Keratinocyte (primary cell): ENCODE results near the gene OLIG3. TPM values are rescaled to one million over a fixed set of nuclear protein-coding genes. Genes with fewer than 3 reads are reported as not detected.

Source experiments
- DNase-seq: peaks from one replicate; pipeline ENCODE4 v3.0.0-alpha.2; 2011; ENCODE audit warnings: low read depth, missing footprints, low spot score
- FAIRE-seq: peaks from 2 replicates; lab custom pipeline; 2011; peaks lifted over from hg19 to GRCh38; lab: Jason Lieb, UNC
- H2AFZ ChIP-seq: 2 replicates; pipeline ENCODE4 v1.6.0; 2012; ENCODE audit warnings: low read length, control low read depth, inconsistent platforms; ENCODE audit not compliant: control insufficient read depth
- H3K27ac ChIP-seq: 2 replicates; pipeline ENCODE4 v1.5.1; 2011; ENCODE audit warnings: low read length; ENCODE audit not compliant: control insufficient read depth, insufficient read depth
- H3K27me3 ChIP-seq: 3 replicates; pipeline ENCODE4 v1.6.0; 2011; ENCODE audit warnings: low read length; ENCODE audit not compliant: control insufficient read depth, insufficient read depth; ENCODE audit errors: extremely low read depth
- H3K36me3 ChIP-seq, 2 experiments: 2 replicates in 1 of 2; 3 replicates in 1 of 2; pipeline ENCODE4 v1.5.1; 2011; ENCODE audit warnings: low read length in 2 of 2, mild to moderate bottlenecking in 1 of 2; ENCODE audit not compliant: control insufficient read depth in 2 of 2, insufficient read depth in 2 of 2; ENCODE audit errors: extremely low read depth in 1 of 2
- H3K4me1 ChIP-seq: 3 replicates; pipeline ENCODE4 v1.5.1; 2011; ENCODE audit warnings: low read length; ENCODE audit not compliant: control insufficient read depth, insufficient read depth; ENCODE audit errors: extremely low read depth
- H3K4me2 ChIP-seq: 3 replicates; pipeline ENCODE4 v1.6.0; 2011; ENCODE audit warnings: low read depth, low read length; ENCODE audit not compliant: control insufficient read depth, insufficient read depth; ENCODE audit errors: extremely low read depth
- H3K4me3 ChIP-seq, 3 experiments: fragments of 200-600 bp in 1 of 3; sonication (generic) in 1 of 3; 2 replicates in 2 of 3; 3 replicates in 1 of 3; pipeline ENCODE4 v1.5.1; 2011 to 2016; ENCODE audit warnings: low read length in 3 of 3, mild to moderate bottlenecking in 3 of 3, control low read depth in 2 of 3, inconsistent platforms in 1 of 3, low read depth in 1 of 3, mixed read lengths in 1 of 3, mixed run types in 1 of 3, moderate library complexity in 1 of 3; ENCODE audit not compliant: control insufficient read depth in 2 of 3, insufficient read depth in 2 of 3; ENCODE audit errors: extremely low read depth in 1 of 3
- H3K79me2 ChIP-seq: 2 replicates; pipeline ENCODE4 v1.6.0; 2012; ENCODE audit warnings: low read length; ENCODE audit not compliant: control insufficient read depth, insufficient read depth
- H3K9ac ChIP-seq: 3 replicates; pipeline ENCODE4 v1.6.0; 2011; ENCODE audit warnings: low read length; ENCODE audit not compliant: control insufficient read depth, insufficient read depth; ENCODE audit errors: extremely low read depth
- H3K9me1 ChIP-seq: 3 replicates; pipeline ENCODE4 v1.6.0; 2011; ENCODE audit warnings: low read length; ENCODE audit not compliant: control insufficient read depth, insufficient read depth; ENCODE audit errors: extremely low read depth
- H3K9me3 ChIP-seq: 2 replicates; pipeline ENCODE4 v1.5.1; 2012; ENCODE audit warnings: low read depth, low read length; ENCODE audit not compliant: control insufficient read depth
- H4K20me1 ChIP-seq: 3 replicates; pipeline ENCODE4 v1.6.0; 2011; ENCODE audit warnings: low read length; ENCODE audit not compliant: control insufficient read depth, insufficient read depth; ENCODE audit errors: extremely low read depth
- EZH2 ChIP-seq: IDR thresholded peaks from one replicate; pipeline ENCODE4 v1.6.1; 2012; ENCODE audit warnings: inconsistent platforms, mild to moderate bottlenecking, low read length, moderate library complexity
- dilution Hi-C: fragments of 300-500 bp; cut with MboI; formaldehyde crosslinking; loops from one replicate; pipeline ENCODE4 v1.7.0; 2020; ENCODE audit warnings: low sequenced_read_pairs; ENCODE audit not compliant: extremely low pct_ligation_motif_present
- polyA plus RNA-seq, 5 experiments: library from polyadenylated mRNA; depleted of rRNA in 3 of 5; stranded (reverse) in 3 of 5; stranded (forward) in 1 of 5; unstranded in 1 of 5; fragments of >200 nt; gene quantifications; 1 replicate in 1 of 5; 2 replicates in 3 of 5; 3 replicates in 1 of 5; pipeline versions ENCODE4 v1.2.1 to v1.2.3, GENCODE V29; 2011 to 2012; ENCODE audit warnings: missing spikeins in 2 of 5, low read depth in 1 of 5, low replicate concordance in 1 of 5
- TF ChIP-seq, protein P1 (sequence below), 3 experiments: IDR thresholded peaks in 1 of 3; conservative IDR thresholded peaks in 1 of 3; optimal IDR thresholded peaks in 1 of 3; 2 replicates in 2 of 3; 3 replicates in 1 of 3; pipeline versions ENCODE3 to v1.5.1; 2011; ENCODE audit warnings: low read length in 3 of 3, mild to moderate bottlenecking in 3 of 3, moderate library complexity in 2 of 3, control low read depth in 1 of 3, inconsistent platforms in 1 of 3; ENCODE audit not compliant: insufficient read depth in 2 of 3; ENCODE audit errors: extremely low read depth in 1 of 3

The OLIG3 gene
- polyA plus RNA-seq, 1 donor (not counting 4 experiments of a cell fraction or from before 2014, with no cell fraction given), result not detected

DNA sequence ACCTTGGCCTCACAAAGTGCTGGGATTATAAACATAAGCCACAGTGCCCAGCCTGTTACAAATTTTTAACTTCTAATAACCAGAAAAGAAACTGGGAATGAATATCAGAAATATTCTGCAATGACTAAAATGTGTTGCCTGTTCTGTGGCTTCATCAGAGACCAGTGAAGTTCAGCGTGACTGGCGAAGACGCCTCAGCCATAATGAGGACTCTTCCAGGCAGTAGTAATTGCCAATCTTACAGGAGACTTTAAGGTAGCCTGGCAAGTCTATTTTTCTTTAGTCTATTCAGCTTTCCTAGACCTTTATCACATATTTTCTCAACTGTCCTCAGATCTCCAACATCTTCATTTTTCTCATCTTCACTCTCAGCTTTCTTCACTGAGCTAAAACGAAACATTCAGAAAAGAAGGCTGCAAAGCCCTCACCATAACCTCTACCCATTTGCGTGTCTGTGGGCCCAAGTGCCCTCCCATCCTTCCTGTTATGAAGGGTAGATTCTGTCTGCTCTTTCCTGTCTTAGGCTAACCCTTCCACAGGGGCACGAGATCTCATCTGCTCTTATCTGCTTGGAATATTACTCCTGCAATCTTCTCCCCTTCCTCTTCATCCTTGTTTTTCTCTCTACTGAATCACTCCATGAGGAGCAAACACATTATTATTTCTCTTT lies 42.0 kb upstream of the OLIG3 start:
- H3K9ac ChIP-seq, result no peak overlapping the region
- H3K4me2 ChIP-seq, result no peak overlapping the region
- H3K27ac ChIP-seq, result no peak overlapping the region
- FAIRE-seq (no peak), DNase-seq (no peak)
- no peaks in the 10 kb centered on the region for H3K9me3 ChIP-seq
- H3K36me3 ChIP-seq, result no peaks in the 10 kb centered on the region
- no peak overlapping the region for H3K4me3 ChIP-seq
- TF ChIP-seq EZH2, result no peak
- TF ChIP-seq, protein P1, sequence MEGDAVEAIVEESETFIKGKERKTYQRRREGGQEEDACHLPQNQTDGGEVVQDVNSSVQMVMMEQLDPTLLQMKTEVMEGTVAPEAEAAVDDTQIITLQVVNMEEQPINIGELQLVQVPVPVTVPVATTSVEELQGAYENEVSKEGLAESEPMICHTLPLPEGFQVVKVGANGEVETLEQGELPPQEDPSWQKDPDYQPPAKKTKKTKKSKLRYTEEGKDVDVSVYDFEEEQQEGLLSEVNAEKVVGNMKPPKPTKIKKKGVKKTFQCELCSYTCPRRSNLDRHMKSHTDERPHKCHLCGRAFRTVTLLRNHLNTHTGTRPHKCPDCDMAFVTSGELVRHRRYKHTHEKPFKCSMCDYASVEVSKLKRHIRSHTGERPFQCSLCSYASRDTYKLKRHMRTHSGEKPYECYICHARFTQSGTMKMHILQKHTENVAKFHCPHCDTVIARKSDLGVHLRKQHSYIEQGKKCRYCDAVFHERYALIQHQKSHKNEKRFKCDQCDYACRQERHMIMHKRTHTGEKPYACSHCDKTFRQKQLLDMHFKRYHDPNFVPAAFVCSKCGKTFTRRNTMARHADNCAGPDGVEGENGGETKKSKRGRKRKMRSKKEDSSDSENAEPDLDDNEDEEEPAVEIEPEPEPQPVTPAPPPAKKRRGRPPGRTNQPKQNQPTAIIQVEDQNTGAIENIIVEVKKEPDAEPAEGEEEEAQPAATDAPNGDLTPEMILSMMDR (optimal IDR thresholded peaks at IDR 0.05 in 1 of 3, IDR thresholded peaks at IDR 0.05 in 1 of 3, conservative IDR thresholded peaks at IDR 0.05 in 1 of 3; ENCODE audit: extremely low read depth in 1 of 3, insufficient read depth in 2 of 3, low read length in 3 of 3), result no peak
- no peaks in the 10 kb centered on the region for H4K20me1 ChIP-seq
- dilution Hi-C loops, result no loop called here
- no peaks in the 10 kb centered on the region for H3K79me2 ChIP-seq
- H2AFZ ChIP-seq, result no peak overlapping the region
- no peaks in the 10 kb centered on the region for H3K4me1 ChIP-seq
- peaks cover 6% of the 10 kb centered on the region for H3K27me3 ChIP-seq
- H3K9me1 ChIP-seq, result no peaks in the 10 kb centered on the region

DNA sequence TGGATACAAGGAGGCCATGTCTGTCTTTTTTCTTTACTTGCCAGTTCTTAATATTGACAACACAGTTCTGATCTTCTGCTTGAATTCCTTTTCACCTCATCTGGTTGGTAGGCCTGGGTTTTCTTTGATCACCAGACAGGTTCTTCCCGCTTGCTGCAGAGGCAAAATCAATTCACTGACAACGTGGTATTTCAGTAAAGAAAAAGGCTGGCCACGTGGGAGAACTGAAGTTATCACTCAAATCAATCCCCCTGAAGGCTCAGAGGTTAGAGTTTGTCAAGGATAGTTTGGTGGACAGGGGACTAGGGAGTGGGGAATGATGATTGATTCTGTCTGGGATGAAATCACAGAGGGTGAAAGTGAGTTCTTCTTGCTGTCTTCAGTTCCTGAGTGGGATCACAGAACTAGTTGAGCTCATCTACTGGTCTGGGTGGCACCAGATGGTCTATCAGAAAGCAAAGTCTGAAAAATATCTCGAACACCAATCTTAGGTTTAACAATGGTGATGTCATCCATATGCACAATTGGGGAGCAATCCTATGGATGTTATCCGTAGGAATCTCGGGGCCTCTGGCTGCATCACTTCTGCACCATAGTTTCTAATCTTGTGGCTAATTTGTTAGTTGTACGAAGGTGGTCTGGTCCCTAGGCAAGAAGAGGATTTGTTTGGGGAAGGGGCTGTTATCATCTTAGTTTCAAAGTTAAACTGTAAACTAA lies 37.3 kb upstream of the OLIG3 start:
- dilution Hi-C loops, result no loop called here
- Histone ChIP-seq H3K79me2 (no peaks in the 10 kb centered on the region), H4K20me1 (no peaks in the 10 kb centered on the region), H3K9ac (no peak overlapping the region), H3K27ac (no peak overlapping the region), H3K9me3 (no peaks in the 10 kb centered on the region), H2AFZ (no peak overlapping the region), H3K9me1 (no peaks in the 10 kb centered on the region), H3K36me3 (no peaks in the 10 kb centered on the region), H3K4me2 (no peak overlapping the region), H3K4me3 (no peak overlapping the region), H3K4me1 (no peaks in the 10 kb centered on the region), H3K27me3 (peaks cover 8% of the 10 kb centered on the region)
- TF ChIP-seq, protein P1 (optimal IDR thresholded peaks at IDR 0.05 in 1 of 3, IDR thresholded peaks at IDR 0.05 in 1 of 3, conservative IDR thresholded peaks at IDR 0.05 in 1 of 3; ENCODE audit: extremely low read depth in 1 of 3, insufficient read depth in 2 of 3, low read length in 3 of 3), result no peak
- TF ChIP-seq EZH2, result no peak
- FAIRE-seq (no peak), DNase-seq (no peak)
